Measurements from ENCODE around the gene ALG9. TPM values are rescaled to one million over a fixed set of nuclear protein-coding genes. Genes with fewer than 3 reads are reported as not detected.

ALG9 gene
- total and polyA plus RNA-seq, 10 of the 15 experiments (the other 5 are each of a cell fraction or from before 2014, with no cell fraction given) = 10.8 to 41.6 (median 25.5) TPM

DNA sequence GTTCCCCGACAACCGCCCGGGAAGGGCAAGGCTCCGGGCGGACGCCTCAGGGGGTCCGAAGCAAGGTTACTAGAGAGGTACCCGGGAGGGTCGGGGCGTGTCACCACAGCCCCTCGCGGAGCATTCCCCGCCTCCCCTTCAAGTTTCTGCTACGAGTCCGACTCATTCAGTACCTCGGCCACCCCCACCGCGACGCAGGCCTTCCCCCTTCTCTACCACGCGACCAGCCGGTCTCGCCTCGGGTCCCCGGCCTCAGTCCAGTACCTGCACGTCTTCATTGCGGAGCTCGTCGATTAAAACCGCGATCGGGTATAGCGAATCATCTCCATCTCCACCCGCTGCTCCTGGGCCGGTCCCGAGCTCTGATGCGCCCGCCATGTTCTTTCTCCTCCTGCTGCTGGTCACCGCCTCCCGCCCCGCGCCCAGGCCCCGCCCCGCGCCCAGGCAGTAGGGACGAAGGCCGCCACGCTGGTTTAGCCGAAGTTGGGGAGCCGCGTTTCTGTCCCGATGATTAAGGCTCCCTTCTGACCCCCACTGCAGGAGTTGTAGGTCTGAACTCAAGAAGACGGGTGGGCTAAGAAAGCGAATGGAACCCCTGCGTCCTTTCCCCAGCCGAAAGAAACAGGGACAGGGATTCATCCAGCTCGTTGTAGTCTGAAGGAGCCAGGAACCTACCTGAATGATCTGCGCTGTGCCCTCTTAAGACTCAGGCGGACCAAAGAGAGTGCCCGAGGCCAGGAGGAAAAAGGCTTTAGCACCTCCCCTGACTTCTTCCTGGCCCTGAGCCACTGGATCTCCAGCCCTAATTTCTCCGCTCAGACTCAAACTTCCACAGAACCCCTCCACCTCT is 105.2 kb downstream of the ALG9 start, which contains the start of gene PPP2R1B (continued):
- TF ChIP-seq WRNIP1 (IDR thresholded peaks at IDR 0.05; ENCODE audit: borderline replicate concordance, low read depth, low read length) (no peak), POLR2AphosphoS5 (IDR thresholded peaks at IDR 0.05; ENCODE audit: low read length) (peak; percentile 62; the same call in 1 of the 2 replicates), SPI1 (IDR thresholded peaks at IDR 0.05; ENCODE audit: borderline replicate concordance, insufficient read depth, low read depth, low read length) (no peak), RBBP5 (conservative IDR thresholded peaks at IDR 0.05) (no peak), SUZ12 (IDR thresholded peaks at IDR 0.05; ENCODE audit: unreplicated experiment) (no peak), TCF3 (IDR thresholded peaks at IDR 0.05; ENCODE audit: borderline replicate concordance, insufficient read depth, low read depth, low read length) (no peak), HDAC2 (IDR thresholded peaks at IDR 0.05) (no peak), POU2F2 (IDR thresholded peaks at IDR 0.05; ENCODE audit: borderline replicate concordance, low read depth, low read length) (0 out of 3 replicates have a peak, but pooled peaks have one; percentile 21), MYC (IDR thresholded peaks at IDR 0.05; ENCODE audit: insufficient read depth, insufficient read length, insufficient replicate concordance, low read length, severe bottlenecking) (no peak), SMC3 (IDR thresholded peaks at IDR 0.05; ENCODE audit: borderline replicate concordance, low read length) (no peak), MYB (IDR thresholded peaks at IDR 0.05; ENCODE audit: borderline replicate concordance, low read depth, low read length) (no peak), FOXK2 (IDR thresholded peaks at IDR 0.05) (no peak), SUPT20H (IDR thresholded peaks at IDR 0.05; ENCODE audit: borderline replicate concordance, control insufficient read depth, low read depth, low read length) (no peak)
- TF ChIP-seq, protein P1, sequence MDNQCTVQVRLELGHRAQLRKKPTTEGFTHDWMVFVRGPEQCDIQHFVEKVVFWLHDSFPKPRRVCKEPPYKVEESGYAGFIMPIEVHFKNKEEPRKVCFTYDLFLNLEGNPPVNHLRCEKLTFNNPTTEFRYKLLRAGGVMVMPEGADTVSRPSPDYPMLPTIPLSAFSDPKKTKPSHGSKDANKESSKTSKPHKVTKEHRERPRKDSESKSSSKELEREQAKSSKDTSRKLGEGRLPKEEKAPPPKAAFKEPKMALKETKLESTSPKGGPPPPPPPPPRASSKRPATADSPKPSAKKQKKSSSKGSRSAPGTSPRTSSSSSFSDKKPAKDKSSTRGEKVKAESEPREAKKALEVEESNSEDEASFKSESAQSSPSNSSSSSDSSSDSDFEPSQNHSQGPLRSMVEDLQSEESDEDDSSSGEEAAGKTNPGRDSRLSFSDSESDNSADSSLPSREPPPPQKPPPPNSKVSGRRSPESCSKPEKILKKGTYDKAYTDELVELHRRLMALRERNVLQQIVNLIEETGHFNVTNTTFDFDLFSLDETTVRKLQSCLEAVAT (IDR thresholded peaks at IDR 0.05) = 0 out of 2 replicates have a peak, but pooled peaks have one; percentile 61
- TF ChIP-seq, protein P2, sequence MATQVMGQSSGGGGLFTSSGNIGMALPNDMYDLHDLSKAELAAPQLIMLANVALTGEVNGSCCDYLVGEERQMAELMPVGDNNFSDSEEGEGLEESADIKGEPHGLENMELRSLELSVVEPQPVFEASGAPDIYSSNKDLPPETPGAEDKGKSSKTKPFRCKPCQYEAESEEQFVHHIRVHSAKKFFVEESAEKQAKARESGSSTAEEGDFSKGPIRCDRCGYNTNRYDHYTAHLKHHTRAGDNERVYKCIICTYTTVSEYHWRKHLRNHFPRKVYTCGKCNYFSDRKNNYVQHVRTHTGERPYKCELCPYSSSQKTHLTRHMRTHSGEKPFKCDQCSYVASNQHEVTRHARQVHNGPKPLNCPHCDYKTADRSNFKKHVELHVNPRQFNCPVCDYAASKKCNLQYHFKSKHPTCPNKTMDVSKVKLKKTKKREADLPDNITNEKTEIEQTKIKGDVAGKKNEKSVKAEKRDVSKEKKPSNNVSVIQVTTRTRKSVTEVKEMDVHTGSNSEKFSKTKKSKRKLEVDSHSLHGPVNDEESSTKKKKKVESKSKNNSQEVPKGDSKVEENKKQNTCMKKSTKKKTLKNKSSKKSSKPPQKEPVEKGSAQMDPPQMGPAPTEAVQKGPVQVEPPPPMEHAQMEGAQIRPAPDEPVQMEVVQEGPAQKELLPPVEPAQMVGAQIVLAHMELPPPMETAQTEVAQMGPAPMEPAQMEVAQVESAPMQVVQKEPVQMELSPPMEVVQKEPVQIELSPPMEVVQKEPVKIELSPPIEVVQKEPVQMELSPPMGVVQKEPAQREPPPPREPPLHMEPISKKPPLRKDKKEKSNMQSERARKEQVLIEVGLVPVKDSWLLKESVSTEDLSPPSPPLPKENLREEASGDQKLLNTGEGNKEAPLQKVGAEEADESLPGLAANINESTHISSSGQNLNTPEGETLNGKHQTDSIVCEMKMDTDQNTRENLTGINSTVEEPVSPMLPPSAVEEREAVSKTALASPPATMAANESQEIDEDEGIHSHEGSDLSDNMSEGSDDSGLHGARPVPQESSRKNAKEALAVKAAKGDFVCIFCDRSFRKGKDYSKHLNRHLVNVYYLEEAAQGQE (IDR thresholded peaks at IDR 0.05; ENCODE audit: low read depth, low read length) = no peak
- TF ChIP-seq, protein P3, sequence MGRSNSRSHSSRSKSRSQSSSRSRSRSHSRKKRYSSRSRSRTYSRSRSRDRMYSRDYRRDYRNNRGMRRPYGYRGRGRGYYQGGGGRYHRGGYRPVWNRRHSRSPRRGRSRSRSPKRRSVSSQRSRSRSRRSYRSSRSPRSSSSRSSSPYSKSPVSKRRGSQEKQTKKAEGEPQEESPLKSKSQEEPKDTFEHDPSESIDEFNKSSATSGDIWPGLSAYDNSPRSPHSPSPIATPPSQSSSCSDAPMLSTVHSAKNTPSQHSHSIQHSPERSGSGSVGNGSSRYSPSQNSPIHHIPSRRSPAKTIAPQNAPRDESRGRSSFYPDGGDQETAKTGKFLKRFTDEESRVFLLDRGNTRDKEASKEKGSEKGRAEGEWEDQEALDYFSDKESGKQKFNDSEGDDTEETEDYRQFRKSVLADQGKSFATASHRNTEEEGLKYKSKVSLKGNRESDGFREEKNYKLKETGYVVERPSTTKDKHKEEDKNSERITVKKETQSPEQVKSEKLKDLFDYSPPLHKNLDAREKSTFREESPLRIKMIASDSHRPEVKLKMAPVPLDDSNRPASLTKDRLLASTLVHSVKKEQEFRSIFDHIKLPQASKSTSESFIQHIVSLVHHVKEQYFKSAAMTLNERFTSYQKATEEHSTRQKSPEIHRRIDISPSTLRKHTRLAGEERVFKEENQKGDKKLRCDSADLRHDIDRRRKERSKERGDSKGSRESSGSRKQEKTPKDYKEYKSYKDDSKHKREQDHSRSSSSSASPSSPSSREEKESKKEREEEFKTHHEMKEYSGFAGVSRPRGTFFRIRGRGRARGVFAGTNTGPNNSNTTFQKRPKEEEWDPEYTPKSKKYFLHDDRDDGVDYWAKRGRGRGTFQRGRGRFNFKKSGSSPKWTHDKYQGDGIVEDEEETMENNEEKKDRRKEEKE (IDR thresholded peaks at IDR 0.05) = no peak; the same call in 1 of the 2 replicates
- TF ChIP-seq, protein P4, sequence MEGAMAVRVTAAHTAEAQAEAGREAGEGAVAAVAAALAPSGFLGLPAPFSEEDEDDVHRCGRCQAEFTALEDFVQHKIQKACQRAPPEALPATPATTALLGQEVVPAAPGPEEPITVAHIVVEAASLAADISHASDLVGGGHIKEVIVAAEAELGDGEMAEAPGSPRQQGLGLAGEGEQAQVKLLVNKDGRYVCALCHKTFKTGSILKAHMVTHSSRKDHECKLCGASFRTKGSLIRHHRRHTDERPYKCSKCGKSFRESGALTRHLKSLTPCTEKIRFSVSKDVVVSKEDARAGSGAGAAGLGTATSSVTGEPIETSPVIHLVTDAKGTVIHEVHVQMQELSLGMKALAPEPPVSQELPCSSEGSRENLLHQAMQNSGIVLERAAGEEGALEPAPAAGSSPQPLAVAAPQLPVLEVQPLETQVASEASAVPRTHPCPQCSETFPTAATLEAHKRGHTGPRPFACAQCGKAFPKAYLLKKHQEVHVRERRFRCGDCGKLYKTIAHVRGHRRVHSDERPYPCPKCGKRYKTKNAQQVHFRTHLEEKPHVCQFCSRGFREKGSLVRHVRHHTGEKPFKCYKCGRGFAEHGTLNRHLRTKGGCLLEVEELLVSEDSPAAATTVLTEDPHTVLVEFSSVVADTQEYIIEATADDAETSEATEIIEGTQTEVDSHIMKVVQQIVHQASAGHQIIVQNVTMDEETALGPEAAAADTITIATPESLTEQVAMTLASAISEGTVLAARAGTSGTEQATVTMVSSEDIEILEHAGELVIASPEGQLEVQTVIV (IDR thresholded peaks at IDR 0.05; ENCODE audit: borderline replicate concordance, partially characterized antibody) = no peak

Data from GM12878 (cell line).